Embryonic facial prominence (tissue), 1 donor: ENCODE results near the gene ARHGAP11A.

ENCODE experiments used
- DNase-seq: peaks from one replicate; pipeline ENCODE4 v3.0.0-alpha.2; 2016; ENCODE audit errors: extremely low spot score

Gene ARHGAP11A

DNA sequence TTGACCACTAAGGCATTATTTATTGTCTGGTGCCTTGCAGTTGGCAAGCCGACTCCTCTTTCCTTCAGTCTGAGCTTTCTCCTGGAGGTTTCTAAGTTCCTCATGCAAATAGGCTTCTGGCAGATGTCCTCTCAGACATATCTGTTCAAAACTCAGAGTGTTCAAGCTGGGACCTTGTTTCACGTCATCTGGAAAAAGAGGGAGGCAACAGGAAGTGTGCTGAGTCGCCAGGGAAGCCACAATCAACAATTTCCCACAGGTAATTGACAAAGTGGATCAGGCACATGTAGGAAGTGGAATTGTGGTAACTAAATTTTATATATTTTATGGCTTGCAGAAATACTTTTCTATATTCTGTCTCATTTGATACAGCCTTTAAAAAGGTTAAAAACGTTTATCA, 40.8 kb downstream of the ARHGAP11A start:
- no peak for DNase-seq

DNA sequence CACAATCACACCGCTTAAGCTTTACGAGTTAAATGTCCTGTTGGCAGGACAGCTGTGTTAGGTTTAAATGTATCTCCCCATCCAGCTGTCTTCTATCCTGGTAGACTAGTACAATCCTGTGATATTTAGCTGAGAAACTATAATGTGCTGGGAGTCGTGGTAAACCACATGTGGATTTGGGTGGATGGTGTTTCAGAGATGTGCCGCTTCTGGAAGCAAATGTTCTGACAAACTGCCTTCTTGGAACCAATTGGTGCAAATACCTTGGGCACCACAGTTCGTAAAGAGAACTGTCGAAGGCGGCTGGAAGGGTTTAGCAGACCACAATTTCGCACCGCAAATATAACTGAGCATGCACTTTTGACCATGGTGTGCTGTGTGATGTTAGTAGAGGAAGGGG, 41.2 kb downstream of the ARHGAP11A start:
- no peak for DNase-seq

DNA sequence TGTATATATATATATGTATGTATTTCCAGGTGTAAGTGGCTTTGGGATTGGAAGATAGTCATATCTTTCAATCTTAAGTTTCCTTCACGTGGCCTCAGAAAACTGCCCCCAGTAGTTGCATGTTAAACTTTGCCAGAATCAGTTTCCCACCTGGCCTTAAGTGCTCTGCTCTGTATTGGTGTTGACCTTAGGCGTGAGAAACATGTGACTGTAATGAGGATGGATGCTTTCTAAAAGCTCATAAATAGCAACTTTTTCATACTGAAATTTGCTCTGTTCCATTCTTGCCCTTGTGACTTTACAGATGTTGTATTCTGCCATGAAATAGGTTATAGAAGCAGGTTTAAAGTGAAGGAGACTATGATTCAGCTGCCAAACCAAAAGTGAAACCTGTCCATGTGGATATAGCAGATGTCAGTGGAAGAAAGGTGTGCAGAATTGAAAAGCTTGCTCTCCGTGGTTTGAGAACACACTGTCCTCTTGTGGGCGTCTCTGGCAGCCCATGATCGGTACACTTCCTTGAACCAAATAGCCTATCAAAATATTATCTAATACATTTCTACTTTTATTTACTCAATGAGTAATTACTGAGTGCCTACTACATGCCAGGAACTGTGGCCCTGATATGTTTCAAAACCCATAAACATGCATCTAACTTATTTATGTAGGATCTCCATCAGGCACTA, 42.0 kb downstream of the ARHGAP11A start:
- DNase-seq = no peak

DNA sequence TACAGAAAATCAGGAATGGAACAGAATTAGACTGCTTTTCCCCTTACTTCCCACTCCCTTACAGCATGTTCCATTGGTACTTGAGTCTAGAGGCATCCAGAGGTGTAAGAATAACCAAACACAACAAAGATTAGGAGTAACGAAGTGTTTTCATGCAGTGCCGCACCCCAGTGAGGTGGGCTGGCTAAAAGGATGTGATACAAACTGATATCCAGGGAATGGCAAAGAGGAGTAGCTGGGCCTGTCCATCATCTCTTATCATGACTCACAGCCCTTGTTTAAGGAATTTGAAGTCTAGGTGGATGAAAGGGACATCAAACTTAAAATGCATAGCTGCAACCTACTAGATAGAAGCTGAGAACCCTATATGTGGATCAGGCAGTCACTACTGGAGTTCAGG, 42.6 kb downstream of the ARHGAP11A start:
- no peak for DNase-seq

DNA sequence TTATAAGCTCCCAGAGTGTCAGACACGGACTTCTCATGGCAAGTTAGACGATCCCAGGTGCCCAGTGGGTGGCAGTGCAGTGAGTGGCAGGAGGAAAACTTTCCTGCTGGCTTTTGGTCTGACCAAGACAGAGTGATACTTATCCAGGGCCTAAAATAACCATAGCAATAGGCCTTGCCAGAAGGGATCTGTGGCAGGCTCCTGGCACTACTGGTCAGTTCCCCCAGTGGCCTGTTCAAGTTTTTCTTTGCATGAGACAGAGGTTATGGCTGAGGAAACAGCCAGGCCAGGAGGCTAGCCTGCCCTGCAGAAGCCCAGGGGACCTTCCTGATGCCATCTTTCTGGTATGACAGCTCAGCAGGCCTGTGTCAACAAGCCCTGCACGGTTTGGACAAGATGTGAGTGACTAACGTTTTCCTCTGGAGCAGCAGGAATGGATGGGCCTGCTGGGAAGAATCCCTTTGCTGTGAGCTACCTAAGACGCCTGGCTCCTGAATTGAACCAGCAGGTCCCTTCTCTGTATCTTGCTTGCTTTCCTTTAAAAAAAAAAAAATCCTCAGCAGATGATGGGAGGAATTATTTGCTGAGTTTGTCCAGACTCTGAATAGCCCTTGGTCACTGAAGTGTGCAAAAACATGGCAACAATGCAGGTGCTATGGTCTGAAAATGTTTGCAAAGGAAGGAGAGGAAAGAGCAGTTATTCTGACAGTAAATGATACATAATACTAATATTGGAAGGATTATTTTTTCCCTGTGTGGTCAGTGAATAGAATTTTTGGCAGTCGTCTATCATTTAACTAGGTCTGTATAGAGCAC, 44.2 kb downstream of the ARHGAP11A start:
- DNase-seq = no peak

DNA sequence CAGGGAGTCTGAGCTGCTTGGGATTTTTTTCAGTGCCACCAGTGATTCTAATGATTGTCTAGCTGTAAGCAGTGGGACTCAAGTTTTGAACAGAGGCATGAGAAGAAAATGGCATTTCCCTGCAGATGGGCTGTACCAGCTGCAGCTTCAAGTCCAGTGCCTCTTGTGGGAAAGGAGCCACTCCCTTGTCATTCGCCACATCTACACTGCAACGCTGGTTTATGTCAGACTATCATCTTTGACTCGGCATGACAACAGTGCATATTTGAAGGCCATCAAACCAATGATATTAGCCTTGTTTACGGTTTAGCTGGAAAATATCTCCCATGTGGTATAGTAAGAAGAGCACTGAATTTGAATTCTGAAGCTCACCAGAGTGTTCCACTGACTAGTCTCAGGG, 48.4 kb downstream of the ARHGAP11A start:
- no peak for DNase-seq

DNA sequence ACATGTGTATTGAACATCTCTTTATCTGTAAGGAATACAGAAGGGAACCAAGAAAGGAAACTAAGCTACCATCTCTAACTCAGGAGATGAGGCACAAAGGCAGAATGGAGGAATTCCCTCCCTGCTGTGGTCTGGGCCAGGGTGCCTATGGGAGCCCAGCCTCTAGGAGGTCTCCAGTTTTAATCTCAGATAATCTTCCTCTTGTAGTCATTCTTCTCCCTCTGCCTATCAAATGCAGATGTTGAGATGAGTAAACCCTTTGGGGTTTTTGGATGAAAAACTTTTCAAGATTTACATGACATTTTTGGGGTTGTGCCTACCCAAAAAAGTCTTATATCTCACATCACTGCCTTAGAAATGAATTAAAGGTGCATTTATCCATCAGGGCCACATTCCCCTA, 49.5 kb downstream of the ARHGAP11A start:
- no peak for DNase-seq

DNA sequence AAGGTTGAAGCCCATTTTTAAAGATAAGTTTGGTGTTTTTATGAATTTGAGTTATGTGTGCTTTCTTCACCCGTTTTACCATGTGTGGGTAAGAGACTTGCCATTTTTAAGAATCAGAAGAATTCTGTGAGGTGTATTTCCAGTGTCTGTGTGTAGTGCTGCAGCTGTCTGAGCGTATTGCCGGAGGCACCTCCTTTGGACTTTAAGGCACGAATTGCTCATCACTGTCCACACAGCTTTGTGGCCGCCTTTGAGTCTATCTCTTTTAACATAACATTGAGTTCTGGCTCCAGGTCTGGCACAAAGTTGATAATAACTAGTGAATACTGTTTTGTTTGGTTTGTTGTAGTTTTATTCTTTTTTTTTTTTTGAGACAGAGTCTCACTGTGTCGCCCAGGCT, 52.0 kb downstream of the ARHGAP11A start:
- DNase-seq = no peak

DNA sequence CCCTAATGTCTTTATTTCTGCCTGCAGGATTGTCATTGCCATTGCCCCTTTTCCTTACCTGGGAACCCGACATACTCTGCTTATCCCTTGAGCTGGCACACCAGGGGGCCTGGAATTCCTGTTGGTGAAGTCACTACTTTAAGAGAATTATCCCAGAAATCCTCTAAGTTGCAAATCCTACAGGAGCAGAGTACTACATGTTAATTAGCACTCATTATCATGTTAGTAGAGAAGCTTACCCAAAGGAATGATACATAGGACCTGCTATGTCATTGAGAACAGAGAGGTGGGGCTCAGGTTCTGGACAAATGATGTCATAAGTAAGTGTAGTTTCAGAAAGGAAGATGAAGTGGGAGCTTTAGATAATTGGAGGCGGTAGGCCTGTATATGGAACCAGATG, 53.6 kb downstream of the ARHGAP11A start:
- DNase-seq = no peak

DNA sequence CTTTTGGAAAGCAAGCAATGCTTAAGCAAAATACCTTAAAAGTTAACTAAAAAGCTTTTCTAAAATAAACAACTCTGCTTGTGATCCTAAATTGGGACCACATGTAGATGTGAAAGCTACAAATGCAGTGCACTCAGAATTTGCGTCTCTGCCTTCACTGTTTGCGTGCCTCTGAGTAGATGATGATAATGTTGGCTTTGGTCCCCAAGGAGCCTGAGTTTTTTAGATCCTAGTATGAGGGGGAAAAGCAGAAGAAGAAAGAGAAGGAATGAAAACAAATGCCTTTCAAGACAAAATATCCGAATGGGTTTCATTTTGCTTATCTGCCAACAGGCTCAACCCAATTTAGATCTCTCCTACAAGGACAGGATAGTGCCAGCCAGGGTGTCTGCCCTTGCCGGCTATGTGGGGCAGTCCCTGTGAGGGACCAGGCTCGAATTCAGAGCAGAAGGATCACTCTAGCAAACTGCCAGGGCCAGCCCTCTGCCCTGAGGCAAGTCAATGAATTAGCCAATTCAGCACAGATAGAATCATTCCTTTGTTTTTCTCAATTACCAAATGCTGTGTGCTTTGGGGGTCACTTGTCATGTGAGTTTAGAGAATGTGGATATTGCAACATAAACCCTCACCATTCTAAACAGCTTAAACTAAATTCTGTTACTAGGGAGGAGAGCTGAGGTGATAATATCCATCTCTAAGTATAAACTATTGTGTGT, 54.8 kb downstream of the ARHGAP11A start:
- DNase-seq = no peak

DNA sequence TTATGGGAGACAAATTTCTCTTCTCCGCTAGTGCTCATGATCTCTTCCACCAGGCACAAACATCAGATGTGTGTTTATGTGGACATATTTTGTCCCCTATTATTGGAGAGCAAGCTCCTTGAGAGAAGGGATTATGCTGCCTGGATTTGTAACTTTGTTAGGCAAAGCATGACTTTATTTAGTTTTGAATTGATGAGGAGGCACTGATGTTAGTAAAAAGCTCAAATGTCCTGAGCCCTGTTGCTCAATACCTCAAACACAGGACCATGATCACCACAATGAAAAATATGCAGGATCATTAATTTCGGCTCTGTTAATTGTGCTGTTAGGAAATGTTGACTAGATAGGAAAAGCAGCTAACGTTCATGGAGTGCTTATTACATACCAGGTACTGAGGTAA, 55.3 kb downstream of the ARHGAP11A start:
- DNase-seq = no peak

DNA sequence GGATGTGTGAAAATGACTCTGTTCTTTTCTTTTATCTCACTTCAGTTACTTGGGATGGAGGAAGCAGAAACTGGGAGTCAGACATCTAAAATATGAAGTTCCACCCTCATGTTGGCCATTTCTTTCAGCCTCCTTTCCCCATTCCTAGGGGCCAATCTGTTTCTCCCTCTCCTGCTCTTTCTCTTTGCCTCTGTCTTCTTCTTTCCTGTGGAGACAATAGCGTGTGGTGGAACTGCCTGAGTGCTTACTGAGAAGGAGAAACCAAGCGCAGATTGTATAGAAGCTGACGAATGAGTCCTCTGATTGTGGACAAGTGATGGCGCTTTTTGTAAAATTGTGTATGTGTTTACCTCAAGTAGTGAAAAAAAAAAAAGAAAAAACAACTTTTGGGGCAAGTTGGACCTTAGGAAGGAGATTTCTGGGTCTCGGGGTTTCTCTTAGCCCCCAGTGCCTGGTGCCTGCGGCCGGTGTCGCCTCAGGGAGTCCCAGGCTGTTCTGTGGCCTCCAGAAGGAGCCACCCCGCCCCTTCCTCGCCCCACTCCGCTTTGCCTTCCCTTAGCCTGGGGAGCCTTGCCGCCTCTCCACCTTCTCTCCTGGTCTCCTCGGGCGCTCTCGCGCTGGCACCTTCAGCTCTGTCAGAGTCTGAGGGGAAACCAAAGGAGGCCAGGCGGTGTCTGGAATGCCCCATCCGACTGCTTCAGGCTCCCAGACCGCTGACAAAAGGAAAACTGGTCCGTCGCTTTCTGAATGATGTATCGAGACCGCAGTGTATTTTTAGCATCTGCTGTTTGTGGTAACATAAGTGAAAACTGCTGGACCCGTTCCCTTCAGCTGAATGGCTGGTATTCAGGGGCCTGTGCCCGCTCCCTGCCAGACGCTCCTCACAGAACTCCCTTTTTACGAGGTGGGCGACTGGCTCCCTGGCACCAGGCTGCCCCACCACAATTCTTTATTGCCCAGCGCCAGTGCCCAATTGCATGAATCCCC, 56.3 kb downstream of the ARHGAP11A start:
- DNase-seq = peak; percentile 48

DNA sequence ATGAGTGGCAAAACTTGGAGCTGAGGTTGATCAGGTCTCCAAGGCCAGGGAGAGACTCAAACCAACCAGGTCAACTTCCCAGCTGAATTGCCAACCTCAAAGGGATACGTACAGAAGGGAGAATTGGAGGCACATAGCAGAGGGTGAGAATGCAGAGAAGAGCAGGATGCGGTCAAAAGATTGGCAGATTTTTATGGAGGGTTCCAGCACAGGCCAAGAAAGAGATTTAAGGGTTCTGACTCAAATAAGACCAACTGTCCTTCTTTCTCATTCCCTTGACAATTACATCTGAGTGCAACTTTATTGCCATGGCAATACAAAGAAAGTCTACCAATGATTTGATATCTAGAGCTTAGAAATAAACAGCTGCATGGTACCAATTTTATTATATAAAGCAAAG, 59.4 kb downstream of the ARHGAP11A start:
- no peak for DNase-seq

DNA sequence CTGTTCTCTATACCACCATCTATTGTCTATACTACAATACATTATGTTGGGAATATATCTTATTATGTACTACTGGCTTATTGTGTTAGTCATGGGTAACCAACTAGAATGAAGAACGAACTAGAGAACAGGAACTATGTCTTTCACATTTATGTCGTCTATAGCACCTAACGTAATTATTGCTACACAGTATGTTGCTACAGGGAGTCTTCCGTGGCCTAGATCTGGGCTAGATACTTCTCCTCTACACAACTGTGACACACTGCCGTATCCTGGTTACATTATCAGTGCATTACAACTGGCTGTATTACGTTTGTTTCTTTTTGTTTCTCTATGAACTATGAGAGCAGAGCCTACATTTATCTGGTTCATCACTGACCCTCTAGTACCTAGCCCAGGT, 60.2 kb downstream of the ARHGAP11A start:
- no peak for DNase-seq

DNA sequence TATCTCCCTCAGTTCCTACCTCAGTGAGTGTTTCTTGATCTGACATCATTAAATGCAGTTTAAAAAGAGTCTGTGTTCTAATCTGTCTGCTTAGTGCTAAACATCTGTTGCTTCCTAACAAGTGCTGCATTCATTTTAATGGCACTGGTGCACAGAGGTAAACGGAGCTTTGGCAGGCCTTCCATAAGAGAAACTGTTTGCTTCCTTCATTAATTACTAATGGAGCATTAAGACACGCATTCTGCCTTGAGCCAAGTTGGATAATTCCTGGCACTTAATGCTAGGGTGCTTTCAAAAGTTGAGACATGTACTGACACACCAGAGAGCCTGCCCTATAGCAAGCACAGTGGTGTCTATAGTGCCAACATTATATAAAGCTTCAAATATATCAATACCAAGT, 60.9 kb downstream of the ARHGAP11A start:
- DNase-seq = no peak

DNA sequence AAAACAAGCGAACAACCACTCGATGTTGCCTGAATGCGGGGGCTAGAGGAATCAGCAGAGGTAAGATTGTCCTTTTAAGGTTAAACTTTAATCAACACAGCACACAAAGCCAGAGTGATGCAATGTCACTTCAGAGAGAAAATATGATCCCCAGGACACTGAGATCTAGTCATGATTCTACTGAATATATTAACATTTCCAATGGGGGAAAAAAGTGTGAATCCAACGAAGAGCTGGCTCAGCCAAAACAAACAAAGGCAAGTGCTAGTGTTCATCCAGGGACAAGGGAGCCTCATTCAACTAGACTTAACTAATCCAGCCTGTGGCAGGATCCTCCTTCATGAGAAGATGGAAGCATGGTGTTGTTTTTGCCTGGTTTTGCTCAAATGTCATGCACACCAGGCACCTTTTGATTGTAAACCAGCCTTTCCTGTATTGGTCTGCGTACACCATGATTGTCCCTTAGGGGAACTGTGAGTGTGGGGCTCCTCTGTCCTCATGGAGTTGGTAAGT, 62.0 kb downstream of the ARHGAP11A start:
- no peak for DNase-seq

DNA sequence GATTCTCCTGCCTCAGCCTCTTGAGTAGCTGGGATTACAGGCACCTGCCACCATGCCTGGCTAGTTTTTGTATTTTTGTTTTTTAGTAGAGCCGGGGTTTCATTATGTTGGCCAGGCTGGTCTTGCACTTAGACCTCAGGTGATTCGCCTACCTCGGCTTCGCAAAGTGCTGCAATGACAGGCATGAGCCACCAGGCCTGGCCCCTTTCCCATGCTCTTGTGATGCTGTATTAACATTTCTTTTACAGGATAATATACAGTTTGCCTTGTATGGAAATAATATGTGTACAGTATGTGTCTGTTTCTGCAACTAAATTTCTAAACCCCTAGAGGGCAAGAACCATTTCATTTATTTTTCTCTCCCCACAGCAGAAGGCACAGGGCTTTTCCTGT, 64.0 kb downstream of the ARHGAP11A start:
- DNase-seq = no peak

DNA sequence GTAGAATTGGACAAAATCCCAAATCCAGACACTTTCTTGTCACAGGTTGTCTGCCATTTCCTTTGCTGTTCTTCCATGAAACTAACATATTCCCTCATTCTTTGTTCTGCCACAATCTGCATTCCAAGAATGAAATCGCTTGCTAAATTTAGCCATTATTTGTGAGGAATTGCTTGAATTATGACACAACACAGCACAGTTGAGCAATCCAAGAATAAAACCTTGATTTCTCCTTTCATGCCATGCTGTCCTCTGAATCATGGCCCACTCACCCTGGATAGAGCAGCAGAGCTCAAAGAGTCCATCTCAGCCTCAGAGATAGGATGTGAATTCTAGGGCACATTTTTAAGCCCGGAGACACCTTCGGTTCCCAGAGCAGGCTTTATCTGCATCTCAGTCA, 67.3 kb downstream of the ARHGAP11A start:
- no peak for DNase-seq

DNA sequence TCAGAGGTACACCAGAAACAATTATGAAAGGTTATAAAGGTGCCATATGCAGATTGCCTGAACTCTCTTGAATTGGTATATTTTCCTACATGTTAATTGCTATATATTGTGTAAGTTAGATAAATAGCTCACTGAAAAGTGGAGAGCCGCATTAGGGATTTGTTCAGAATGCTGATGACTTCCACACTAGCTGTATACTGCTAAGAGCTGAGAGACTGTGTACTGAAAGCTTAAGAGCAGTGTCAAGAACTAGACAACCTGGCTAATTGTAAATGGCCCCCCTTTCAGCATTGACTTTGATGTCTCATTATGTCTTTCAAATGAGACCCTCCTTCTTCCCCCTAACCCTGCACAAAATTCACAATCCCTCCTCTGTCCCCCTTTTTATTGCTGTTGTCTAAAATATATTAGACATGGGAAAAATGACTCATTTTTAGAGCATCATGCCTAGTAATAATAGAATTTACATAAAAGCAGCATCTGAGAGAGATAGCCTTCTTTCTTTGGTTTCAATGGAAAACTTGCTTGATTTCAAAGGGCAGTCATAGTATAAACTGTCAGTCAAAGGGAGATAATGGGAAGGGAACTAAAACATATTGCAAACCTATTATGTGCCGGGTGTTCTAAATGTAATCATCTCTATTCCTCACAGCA, 67.8 kb downstream of the ARHGAP11A start:
- DNase-seq = no peak

DNA sequence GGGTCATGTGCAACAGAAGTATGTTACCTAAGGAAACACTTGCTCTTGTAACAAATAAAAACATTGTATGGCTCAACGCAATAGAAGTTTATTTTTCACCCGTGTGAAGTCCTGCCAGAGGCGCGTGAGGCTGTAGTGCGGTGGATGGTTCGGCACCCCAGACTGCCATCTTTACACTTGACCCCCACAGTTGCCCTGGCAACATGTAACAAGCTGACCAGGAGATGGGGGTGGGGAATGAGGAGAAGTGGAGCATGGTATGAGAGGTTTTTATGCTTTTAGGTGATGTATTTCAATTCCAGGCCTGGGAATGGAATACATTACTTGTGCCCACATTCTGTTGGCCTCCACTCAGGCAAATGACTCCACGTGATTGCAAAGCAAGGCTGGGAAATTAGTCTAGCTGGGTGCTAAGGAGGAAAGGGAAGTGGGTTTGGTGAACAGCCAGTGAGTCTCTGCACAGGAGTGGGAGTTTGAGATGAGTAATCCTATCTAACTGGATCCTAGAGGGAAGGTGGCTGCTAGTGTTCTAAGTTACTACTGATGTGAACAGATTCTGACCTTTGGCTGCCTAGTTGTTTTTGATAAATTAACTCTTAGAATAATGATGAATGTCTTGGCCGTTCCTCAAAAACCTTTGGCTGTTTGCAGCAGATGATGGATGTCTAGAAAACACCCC, 68.7 kb downstream of the ARHGAP11A start:
- no peak for DNase-seq
